ENCODE data around the gene AGL.
"Not testable (repeated sequence)": the region's sequence is repeated elsewhere in the genome, so short reads cannot be mapped to it uniquely, and the experiment has no call there.

AGL gene

GRCh38 chr1:99843760-99844159 lies 6.4 kb upstream of the AGL start:
- H3K27ac ChIP-seq, result no peak overlapping the region
- TF ChIP-seq, protein P1, sequence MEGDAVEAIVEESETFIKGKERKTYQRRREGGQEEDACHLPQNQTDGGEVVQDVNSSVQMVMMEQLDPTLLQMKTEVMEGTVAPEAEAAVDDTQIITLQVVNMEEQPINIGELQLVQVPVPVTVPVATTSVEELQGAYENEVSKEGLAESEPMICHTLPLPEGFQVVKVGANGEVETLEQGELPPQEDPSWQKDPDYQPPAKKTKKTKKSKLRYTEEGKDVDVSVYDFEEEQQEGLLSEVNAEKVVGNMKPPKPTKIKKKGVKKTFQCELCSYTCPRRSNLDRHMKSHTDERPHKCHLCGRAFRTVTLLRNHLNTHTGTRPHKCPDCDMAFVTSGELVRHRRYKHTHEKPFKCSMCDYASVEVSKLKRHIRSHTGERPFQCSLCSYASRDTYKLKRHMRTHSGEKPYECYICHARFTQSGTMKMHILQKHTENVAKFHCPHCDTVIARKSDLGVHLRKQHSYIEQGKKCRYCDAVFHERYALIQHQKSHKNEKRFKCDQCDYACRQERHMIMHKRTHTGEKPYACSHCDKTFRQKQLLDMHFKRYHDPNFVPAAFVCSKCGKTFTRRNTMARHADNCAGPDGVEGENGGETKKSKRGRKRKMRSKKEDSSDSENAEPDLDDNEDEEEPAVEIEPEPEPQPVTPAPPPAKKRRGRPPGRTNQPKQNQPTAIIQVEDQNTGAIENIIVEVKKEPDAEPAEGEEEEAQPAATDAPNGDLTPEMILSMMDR (conservative IDR thresholded peaks at IDR 0.05), result no peak

- not testable (repeated sequence) for H3K27ac ChIP-seq
Observed at GRCh38 chr1:99845201-99845600, 5.0 kb upstream of the AGL start.

- H3K27ac ChIP-seq, result peak overlapping the region; percentile 89
- TF ChIP-seq, protein P1 (conservative IDR thresholded peaks at IDR 0.05), result no peak
Observed at GRCh38 chr1:99849413-99849743, 783 bp upstream of the AGL start.

GRCh38 chr1:99850459-99851291 lies 514 bp downstream of the AGL start:
- peak overlapping the region; percentile 89 for H3K27ac ChIP-seq
- TF ChIP-seq, protein P1 (conservative IDR thresholded peaks at IDR 0.05), result no peak

GRCh38 chr1:99851850-99852454 lies 1.8 kb downstream of the AGL start:
- TF ChIP-seq, protein P1 (conservative IDR thresholded peaks at IDR 0.05), result no peak
- H3K27ac ChIP-seq, result no peak overlapping the region

GRCh38 chr1:99852648-99853047 lies 2.5 kb downstream of the AGL start:
- TF ChIP-seq, protein P1 (conservative IDR thresholded peaks at IDR 0.05), result no peak
- H3K27ac ChIP-seq, result no peak overlapping the region

GRCh38 chr1:99855914-99856450 lies 5.8 kb downstream of the AGL start:
- TF ChIP-seq, protein P1 (conservative IDR thresholded peaks at IDR 0.05), result no peak
- H3K27ac ChIP-seq, result no peak overlapping the region

GRCh38 chr1:99857041-99857440 lies 6.9 kb downstream of the AGL start:
- not testable (repeated sequence) for H3K27ac ChIP-seq

Data from VCaP (cell line).